GM06990 (cell line): ENCODE results near the gene RAB23.

Experiments
- DNase-seq: peaks from one replicate; pipeline ENCODE4 v3.0.0-alpha.2; 2011; ENCODE audit not compliant: insufficient read length; ENCODE audit errors: extremely low read depth
- H3K27me3 ChIP-seq: replicated peaks from 2 replicates; pipeline ENCODE4 v1.6.0; 2011; ENCODE audit warnings: low read length; ENCODE audit not compliant: control insufficient read depth, insufficient read depth
- H3K36me3 ChIP-seq: 2 replicates; pipeline ENCODE4 v1.5.1; 2011; ENCODE audit warnings: low read length; ENCODE audit not compliant: control insufficient read depth, insufficient read depth
- H3K4me3 ChIP-seq: replicated peaks from 2 replicates; pipeline ENCODE4 v1.5.1; 2011; ENCODE audit warnings: low read depth, mild to moderate bottlenecking, control low read depth, low read length
- CTCF ChIP-seq: IDR thresholded peaks from 2 replicates; pipeline ENCODE4 v1.5.1; 2011; ENCODE audit warnings: low read length, control low read depth, mild to moderate bottlenecking, inconsistent platforms; ENCODE audit not compliant: insufficient read depth, poor library complexity, severe bottlenecking

The RAB23 gene

GRCh38 chr6:57138026-57138425, 84.1 kb downstream of the RAB23 start:
- no peaks in the 10 kb centered on the region for H3K27me3 ChIP-seq
- TF ChIP-seq CTCF, result no peak
- no peak overlapping the region for H3K4me3 ChIP-seq
- H3K36me3 ChIP-seq, result peaks cover 7% of the 10 kb centered on the region
- no peak for DNase-seq

DNA sequence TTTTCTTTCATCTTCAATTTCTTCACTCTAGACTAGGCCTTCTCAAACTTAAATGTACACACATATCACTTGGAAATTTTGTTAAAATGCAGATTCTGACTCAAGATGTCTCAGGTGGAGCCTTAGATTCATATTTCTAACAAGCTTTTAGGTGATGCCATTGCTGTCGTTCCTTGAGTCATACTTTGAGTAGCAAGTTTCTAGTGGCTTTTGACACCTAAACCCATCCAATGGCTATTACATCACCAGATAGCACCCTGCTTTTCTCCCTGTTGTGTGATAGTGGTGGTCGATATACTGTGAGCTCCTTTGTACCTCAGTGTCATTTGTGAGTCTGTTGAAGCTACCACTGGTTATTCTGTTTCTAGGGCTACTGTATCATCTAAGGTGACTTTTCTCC, 84.8 kb downstream of the RAB23 start:
- TF ChIP-seq CTCF, result no peak
- H3K27me3 ChIP-seq, result no peaks in the 10 kb centered on the region
- no peak overlapping the region for H3K4me3 ChIP-seq
- no peak for DNase-seq
- peaks cover 7% of the 10 kb centered on the region for H3K36me3 ChIP-seq
